BJ (cell line): Measurements from ENCODE around the gene OPCML. TPM values are rescaled to one million over a fixed set of nuclear protein-coding genes. Genes with fewer than 3 reads are reported as not detected.

Experiments
- CTCF ChIA-PET: fragments of 350-600 bp; formaldehyde crosslinking; extraction: SDS; loops from one replicate; lab custom pipeline; 2021; ENCODE audit warnings: antibody characterized with exemption, inconsistent platforms; lab: Yijun Ruan, JAX
- POLR2A ChIA-PET: fragments of 300-600 bp; sonication (Branson Sonifier 250); formaldehyde crosslinking; extraction: SDS; loops from one replicate; lab custom pipeline; 2021; ENCODE audit warnings: antibody characterized with exemption; lab: Charles Lee
- DNase-seq: peaks from one replicate; pipeline ENCODE4 v3.0.0-alpha.2; 2011; ENCODE audit warnings: low read depth
- H3K27me3 ChIP-seq: 2 replicates; pipeline ENCODE4 v1.6.0; 2011; ENCODE audit warnings: low read length; ENCODE audit not compliant: control insufficient read depth, insufficient read depth
- H3K36me3 ChIP-seq: 2 replicates; pipeline ENCODE4 v1.5.1; 2011; ENCODE audit warnings: low read length; ENCODE audit not compliant: control insufficient read depth, insufficient read depth
- H3K4me3 ChIP-seq: 2 replicates; pipeline ENCODE4 v1.5.1; 2011; ENCODE audit warnings: low read depth, mild to moderate bottlenecking, control low read depth, low read length
- CTCF ChIP-seq: IDR thresholded peaks from 2 replicates; pipeline ENCODE4 v1.5.1; 2011; ENCODE audit warnings: low read depth, mild to moderate bottlenecking, control low read depth, inconsistent platforms, low read length, moderate library complexity; ENCODE audit not compliant: insufficient read depth
- polyA plus RNA-seq: library from polyadenylated mRNA; depleted of rRNA; stranded (reverse); fragments of >200 nt; gene quantifications from 2 replicates; pipeline ENCODE4 v1.2.3, GENCODE V29; 2011

The OPCML gene
- polyA plus RNA-seq, 1 experiment: 2.0 TPM

- TF ChIP-seq CTCF: no peak
- ChIA-PET POLR2A (no interaction called here), CTCF (interaction anchor here (1.5 kb wide), 1 partner anchor 11 kb away, joined by 5 read pairs; no protein-coding TSS in a partner anchor)
Measured at GRCh38 chr11:132719684-132720083, 812.6 kb downstream of the OPCML start.

GRCh38 chr11:132718711-132719671, 813.3 kb downstream of the OPCML start:
- no peak for TF ChIP-seq CTCF
- no peak overlapping the region for H3K4me3 ChIP-seq
- ChIA-PET CTCF (interaction anchor here (1.5 kb wide), 1 partner anchor 10 kb away, joined by 5 read pairs; no protein-coding TSS in a partner anchor), POLR2A (no interaction called here)
- peak; percentile 1 for DNase-seq
- no peaks in the 10 kb centered on the region for H3K36me3 ChIP-seq
- H3K27me3 ChIP-seq: no peaks in the 10 kb centered on the region

More at GRCh38 chr11:132719684-132720083, 812.6 kb downstream of the OPCML start:
- H3K27me3 ChIP-seq: no peaks in the 10 kb centered on the region
- no peaks in the 10 kb centered on the region for H3K36me3 ChIP-seq
- no peak for DNase-seq
- H3K4me3 ChIP-seq: no peak overlapping the region

- Histone ChIP-seq H3K27me3 (no peaks in the 10 kb centered on the region), H3K4me3 (no peak overlapping the region), H3K36me3 (no peaks in the 10 kb centered on the region)
- CTCF ChIA-PET: no interaction called here
- POLR2A ChIA-PET: no interaction called here
- TF ChIP-seq CTCF: no peak
- no peak for DNase-seq
Measured at GRCh38 chr11:132717824-132718223, 814.5 kb downstream of the OPCML start.

- POLR2A ChIA-PET: no interaction called here
- no peaks in the 10 kb centered on the region for H3K27me3 ChIP-seq
- DNase-seq: no peak
- CTCF ChIA-PET: no interaction called here
- TF ChIP-seq CTCF: no peak
- no peaks in the 10 kb centered on the region for H3K36me3 ChIP-seq
- H3K4me3 ChIP-seq: no peak overlapping the region
Measured at GRCh38 chr11:132716037-132716436, 816.3 kb downstream of the OPCML start.

GRCh38 chr11:132714859-132715440, 817.4 kb downstream of the OPCML start:
- ChIA-PET POLR2A (no interaction called here), CTCF (interaction anchor here (1.0 kb wide), 1 partner anchor 15 kb away, joined by 3 read pairs; no protein-coding TSS in a partner anchor)
- no peak for DNase-seq
- no peaks in the 10 kb centered on the region for H3K27me3 ChIP-seq
- no peaks in the 10 kb centered on the region for H3K36me3 ChIP-seq
- no peak for TF ChIP-seq CTCF
- H3K4me3 ChIP-seq: no peak overlapping the region
